A549 (cell line): ENCODE data around the gene CIAPIN1. TPM values are rescaled to one million over a fixed set of nuclear protein-coding genes. Genes with fewer than 3 reads are reported as not detected.

Experiments used
- ATAC-seq, 2 experiments: fragments of 200-7000 bp in 1 of 2; fragments of >200 bp in 1 of 2; cut with Nextera tagmentation in 1 of 2; cut with Tn5 transposase in 1 of 2; 3 replicates each; pipeline versions ENCODE4 v1.8.0 to v1.9.1; 2018 to 2020; ENCODE audit warnings: mild to moderate bottlenecking in 1 of 2, moderate library complexity in 1 of 2
- CTCF ChIA-PET: fragments of 300-600 bp; sonication (Branson Sonifier 250); formaldehyde crosslinking; extraction: SDS; loops from one replicate; lab custom pipeline; 2021; ENCODE audit warnings: antibody characterized with exemption, inconsistent platforms; lab: Yijun Ruan, JAX
- POLR2A ChIA-PET: fragments of 350-600 bp; formaldehyde crosslinking; extraction: SDS; loops from one replicate; lab custom pipeline; 2021; ENCODE audit warnings: antibody characterized with exemption, inconsistent platforms; lab: Yijun Ruan, JAX
- DNase-seq, 2 experiments: peaks; one replicate each; pipeline versions ENCODE4 v3.0.0 to v3.0.0-alpha.2; 2011 to 2016; ENCODE audit warnings: low read depth in 1 of 2, low spot score in 1 of 2
- FAIRE-seq: peaks from 2 replicates; lab custom pipeline; 2011; peaks lifted over from hg19 to GRCh38; lab: Jason Lieb, UNC
- H3K27ac ChIP-seq, 2 experiments: fragments of >200 bp; sonication (Bioruptor Twin); formaldehyde crosslinking; 3 replicates each; pipeline ENCODE4 v1.5.1; 2016 to 2017
- H3K4me1 ChIP-seq: fragments of >200 bp; sonication (Bioruptor Twin); formaldehyde crosslinking; 3 replicates; pipeline ENCODE4 v1.6.1; 2016
- H3K4me2 ChIP-seq: fragments of >200 bp; sonication (Bioruptor Twin); formaldehyde crosslinking; 3 replicates; pipeline ENCODE4 v1.6.1; 2016
- H3K4me3 ChIP-seq: fragments of >200 bp; sonication (Bioruptor Twin); formaldehyde crosslinking; 3 replicates; pipeline ENCODE4 v1.5.1; 2016
- H3K9me3 ChIP-seq: fragments of >200 bp; sonication (Bioruptor Twin); formaldehyde crosslinking; 3 replicates; pipeline ENCODE4 v1.6.1; 2016
- ATOH8 ChIP-seq: fragments of 250-450 bp; sonication (Bioruptor Pico); IDR thresholded peaks from 2 replicates; pipeline ENCODE4 v1.5.0; 2020; ENCODE audit warnings: low read depth, mild to moderate bottlenecking, moderate library complexity
- GATA3 ChIP-seq: IDR thresholded peaks from 2 replicates; pipeline ENCODE4 v1.6.1; 2012; ENCODE audit warnings: borderline replicate concordance
- HDAC2 ChIP-seq: fragments of 200-600 bp; sonication (generic); IDR thresholded peaks from 2 replicates; pipeline ENCODE4 v1.6.1; 2016
- HES2 ChIP-seq: fragments of >200 bp; sonication (Bioruptor Twin); formaldehyde crosslinking; IDR thresholded peaks from 2 replicates; pipeline ENCODE4 v1.6.1; 2016
- JUN ChIP-seq, 2 experiments: fragments of >200 bp; sonication (Bioruptor Twin); formaldehyde crosslinking; IDR thresholded peaks; 2 replicates in 1 of 2; 3 replicates in 1 of 2; pipeline ENCODE4 v1.6.1; 2016 to 2017
- KDM5A ChIP-seq: fragments of 200-600 bp; sonication (generic); IDR thresholded peaks from 2 replicates; pipeline ENCODE4 v1.6.1; 2016; ENCODE audit warnings: antibody characterized with exemption, mild to moderate bottlenecking
- PHF8 ChIP-seq: fragments of 200-600 bp; sonication (generic); IDR thresholded peaks from 2 replicates; pipeline ENCODE4 v1.6.1; 2016; ENCODE audit warnings: low read depth, mild to moderate bottlenecking, antibody characterized with exemption, moderate library complexity, borderline replicate concordance
- POLR2A ChIP-seq: IDR thresholded peaks from 2 replicates; pipeline ENCODE4 v1.6.1; 2012; ENCODE audit warnings: mild to moderate bottlenecking, low read length
- RNF2 ChIP-seq: fragments of 200-600 bp; sonication (generic); IDR thresholded peaks from 2 replicates; pipeline ENCODE4 v1.6.1; 2016; ENCODE audit warnings: low read depth, mild to moderate bottlenecking, antibody characterized with exemption, moderate library complexity, borderline replicate concordance
- SREBF2 ChIP-seq: fragments of 450-650 bp; IDR thresholded peaks from 2 replicates; pipeline ENCODE4 v1.6.1; 2014; ENCODE audit warnings: mild to moderate bottlenecking, moderate library complexity
- ZC3H11A ChIP-seq: fragments of 450-650 bp; IDR thresholded peaks from 2 replicates; pipeline ENCODE4 v1.6.1; 2014; ENCODE audit warnings: antibody characterized with exemption, mild to moderate bottlenecking
- ZNF302 ChIP-seq: fragments of 250-450 bp; sonication (Bioruptor Pico); IDR thresholded peaks from 2 replicates; pipeline ENCODE4 v1.9.0; 2021; ENCODE audit warnings: inconsistent platforms, mild to moderate bottlenecking, moderate library complexity
- WGBS: methylation state at CpG from one replicate; pipeline ENCODE4 v1.1.6; 2017; ENCODE audit errors: missing lambda C conversion rate; 5-methylcytosine and 5-hydroxymethylcytosine counted together
- polyA plus RNA-seq, 4 experiments: library from polyadenylated mRNA; depleted of rRNA in 3 of 4; stranded (reverse); fragments of >200 nt; fragmentation: RNase III in 1 of 4; extraction: RNeasy Plus Mini Kit Qiagen cat#74134 plus additional on column Dnase treatment in 1 of 4; gene quantifications; 2 replicates in 3 of 4; 3 replicates in 1 of 4; pipeline ENCODE4 v1.2.3, GENCODE V29; 2011 to 2017
- TF ChIP-seq, protein P1 (sequence below): fragments of 250-450 bp; sonication (Bioruptor Pico); IDR thresholded peaks from 2 replicates; pipeline ENCODE4 v1.5.0; 2021; ENCODE audit warnings: mild to moderate bottlenecking, moderate library complexity, borderline replicate concordance
- TF ChIP-seq, protein P2 (sequence below): fragments of >200 bp; sonication (Bioruptor Twin); formaldehyde crosslinking; IDR thresholded peaks from 3 replicates; pipeline ENCODE4 v1.5.1; 2016

CIAPIN1 gene
- polyA plus RNA-seq, 2 of the 4 experiments (the other 2 are of a cell fraction) = 71.5 to 101 TPM

DNA sequence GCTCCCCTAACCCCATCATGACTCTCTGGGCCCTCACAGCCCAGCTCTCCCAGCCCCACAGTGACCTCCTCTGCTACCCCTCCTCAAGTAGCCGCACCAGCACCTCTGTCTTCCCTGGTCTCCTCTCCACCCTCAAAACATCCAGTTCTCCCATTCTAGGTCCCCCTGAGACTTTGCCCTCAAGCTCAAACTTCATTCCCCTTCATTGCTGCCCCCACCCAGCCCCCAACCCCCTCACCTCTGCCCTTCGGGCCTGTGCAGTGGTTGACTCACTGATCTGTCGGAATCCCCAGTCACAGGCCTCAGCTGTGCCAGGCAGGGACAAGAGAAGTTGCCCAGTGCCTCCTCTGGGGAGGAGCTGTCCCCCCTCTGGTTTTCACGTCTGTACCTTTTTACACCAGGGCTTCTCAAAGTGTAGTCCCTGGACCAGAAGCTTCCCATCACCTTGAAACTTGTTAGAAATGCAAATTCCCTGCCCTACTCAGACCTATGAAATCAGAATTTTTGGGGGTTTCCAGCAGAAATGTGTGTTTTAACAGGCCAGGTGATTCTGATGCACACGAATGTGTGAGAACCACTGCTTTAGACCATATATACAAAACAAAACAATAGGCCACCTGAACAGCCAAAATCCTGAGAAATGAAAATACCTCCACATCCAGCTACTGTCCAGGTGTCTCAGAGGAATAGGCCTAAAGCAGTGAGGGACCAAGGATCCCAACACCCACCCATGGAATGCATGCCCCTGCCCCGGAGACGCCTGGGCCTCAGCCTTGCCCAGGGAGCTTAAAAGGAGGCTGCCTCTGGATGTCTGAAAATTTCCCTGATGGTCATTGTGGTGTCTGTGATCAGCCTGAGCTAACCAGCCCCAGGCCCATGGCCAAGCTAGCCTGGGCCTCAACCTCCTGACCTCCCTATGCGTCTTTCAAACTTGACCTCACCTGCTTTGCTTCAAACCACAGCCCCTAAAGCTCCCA is 40.0 kb upstream of the CIAPIN1 start:
- ATAC-seq (peak; percentile 5 to 43; a peak in 3 of 6 replicates), DNase-seq (no peak), FAIRE-seq (no peak)
- WGBS = 59% methylated on average over 8 of the region's 8 CpGs
- H3K4me2 ChIP-seq = peak overlapping the region; percentile 100
- peak overlapping the region; percentile 94 to 98 for H3K27ac ChIP-seq
- no peaks in the 10 kb centered on the region for H3K9me3 ChIP-seq
- TF ChIP-seq ZC3H11A = no peak
- TF ChIP-seq SREBF2 = no peak
- TF ChIP-seq, protein P1, sequence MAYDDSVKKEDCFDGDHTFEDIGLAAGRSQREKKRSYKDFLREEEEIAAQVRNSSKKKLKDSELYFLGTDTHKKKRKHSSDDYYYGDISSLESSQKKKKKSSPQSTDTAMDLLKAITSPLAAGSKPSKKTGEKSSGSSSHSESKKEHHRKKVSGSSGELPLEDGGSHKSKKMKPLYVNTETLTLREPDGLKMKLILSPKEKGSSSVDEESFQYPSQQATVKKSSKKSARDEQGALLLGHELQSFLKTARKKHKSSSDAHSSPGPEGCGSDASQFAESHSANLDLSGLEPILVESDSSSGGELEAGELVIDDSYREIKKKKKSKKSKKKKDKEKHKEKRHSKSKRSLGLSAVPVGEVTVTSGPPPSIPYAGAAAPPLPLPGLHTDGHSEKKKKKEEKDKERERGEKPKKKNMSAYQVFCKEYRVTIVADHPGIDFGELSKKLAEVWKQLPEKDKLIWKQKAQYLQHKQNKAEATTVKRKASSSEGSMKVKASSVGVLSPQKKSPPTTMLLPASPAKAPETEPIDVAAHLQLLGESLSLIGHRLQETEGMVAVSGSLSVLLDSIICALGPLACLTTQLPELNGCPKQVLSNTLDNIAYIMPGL (CRISPR knock-in tag) = no peak
- TF ChIP-seq ZNF302 (CRISPR knock-in tag) = no peak
- no peak for TF ChIP-seq GATA3
- no peak for TF ChIP-seq ATOH8 (CRISPR knock-in tag)
- TF ChIP-seq HDAC2 = no peak
- no peak for TF ChIP-seq KDM5A
- TF ChIP-seq RNF2 = no peak
- TF ChIP-seq HES2 = no peak
- no peak overlapping the region; the same call in 2 of the 3 replicates for H3K4me3 ChIP-seq
- ChIA-PET CTCF (interaction anchor here (1.0 to 8.9 kb wide), 12 partner anchors 8 to 71 kb away, joined by 3 to 70 read pairs (median 4); partner anchors contain the start of genes CIAPIN1, COQ9 and POLR2C), POLR2A (interaction anchor here (0.7 to 2.0 kb wide), 2 partner anchors 14 to 32 kb away, joined by 5 to 7 read pairs; no protein-coding TSS in a partner anchor)
- H3K4me1 ChIP-seq = peaks cover 41% of the 10 kb centered on the region

DNA sequence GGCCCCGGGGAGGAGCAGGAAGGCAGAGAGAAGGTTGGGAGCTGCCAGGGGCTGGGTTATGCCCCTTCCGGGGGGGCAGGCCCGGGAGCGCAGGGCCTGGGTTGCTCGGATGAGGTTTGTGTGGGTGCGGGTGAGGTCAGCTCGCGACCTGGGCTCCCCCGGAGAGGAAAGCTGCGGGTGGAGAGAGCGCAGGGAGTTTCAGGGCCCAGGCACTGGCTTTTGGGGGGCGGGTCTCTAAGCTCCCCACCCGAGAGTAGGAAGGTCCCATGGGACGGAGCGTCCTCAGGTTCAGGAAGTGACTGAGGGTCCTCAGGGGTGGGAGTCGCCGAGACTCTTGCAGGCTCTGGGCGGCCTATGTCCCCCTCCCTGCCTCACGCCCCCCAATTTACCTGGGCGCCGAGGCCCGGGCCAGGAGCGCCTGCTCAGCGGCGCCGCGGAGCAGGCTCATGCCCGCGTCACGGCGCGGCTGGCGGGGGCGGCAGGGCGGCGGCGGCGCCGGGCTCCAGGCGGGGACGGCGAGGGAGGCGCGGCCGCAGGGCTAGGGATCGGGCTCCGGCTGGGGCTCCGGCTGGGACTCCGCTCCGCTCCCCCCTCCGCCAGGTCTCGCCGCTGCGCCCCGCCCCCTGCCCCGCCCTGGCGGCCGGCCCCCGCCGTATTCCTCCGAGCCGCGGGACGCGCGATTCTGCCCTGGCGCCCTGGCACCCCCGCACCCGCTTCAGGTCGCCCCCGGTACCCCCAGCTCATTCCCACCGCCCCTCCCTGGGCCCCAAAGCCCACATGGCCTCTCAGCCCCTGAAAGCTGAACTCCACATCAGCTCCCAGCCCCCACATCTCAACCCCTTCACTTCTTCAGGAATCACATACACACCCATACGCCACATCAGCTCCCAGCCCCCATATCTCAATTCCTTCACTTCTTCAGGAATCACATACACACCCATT is 39.0 kb upstream of the CIAPIN1 start, which contains the start of gene DOK4:
TSS of gene DOK4 (minus strand) at position 578 of the 942 bp plus-strand sequence. CDS start 6,986 bp downstream, outside the sequence.
- ChIA-PET CTCF (interaction anchor here (1.0 to 8.9 kb wide), 10 partner anchors 9 to 70 kb away, joined by 3 to 70 read pairs (median 4); partner anchors contain the start of gene POLR2C), POLR2A (interaction anchor here (0.7 to 2.0 kb wide), 3 partner anchors 14 to 45 kb away, joined by 3 to 7 read pairs (median 6); partner anchors contain the start of gene POLR2C)
- ATAC-seq (peak; percentile 94 to 96), DNase-seq (peak; percentile 47 to 89), FAIRE-seq (no peak)
- H3K4me2 ChIP-seq = peak within 1 kb of the TSS; percentile 100
- H3K4me1 ChIP-seq = peaks cover 45% of the 10 kb centered on the region
- TF ChIP-seq, protein P2, sequence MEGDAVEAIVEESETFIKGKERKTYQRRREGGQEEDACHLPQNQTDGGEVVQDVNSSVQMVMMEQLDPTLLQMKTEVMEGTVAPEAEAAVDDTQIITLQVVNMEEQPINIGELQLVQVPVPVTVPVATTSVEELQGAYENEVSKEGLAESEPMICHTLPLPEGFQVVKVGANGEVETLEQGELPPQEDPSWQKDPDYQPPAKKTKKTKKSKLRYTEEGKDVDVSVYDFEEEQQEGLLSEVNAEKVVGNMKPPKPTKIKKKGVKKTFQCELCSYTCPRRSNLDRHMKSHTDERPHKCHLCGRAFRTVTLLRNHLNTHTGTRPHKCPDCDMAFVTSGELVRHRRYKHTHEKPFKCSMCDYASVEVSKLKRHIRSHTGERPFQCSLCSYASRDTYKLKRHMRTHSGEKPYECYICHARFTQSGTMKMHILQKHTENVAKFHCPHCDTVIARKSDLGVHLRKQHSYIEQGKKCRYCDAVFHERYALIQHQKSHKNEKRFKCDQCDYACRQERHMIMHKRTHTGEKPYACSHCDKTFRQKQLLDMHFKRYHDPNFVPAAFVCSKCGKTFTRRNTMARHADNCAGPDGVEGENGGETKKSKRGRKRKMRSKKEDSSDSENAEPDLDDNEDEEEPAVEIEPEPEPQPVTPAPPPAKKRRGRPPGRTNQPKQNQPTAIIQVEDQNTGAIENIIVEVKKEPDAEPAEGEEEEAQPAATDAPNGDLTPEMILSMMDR = no peak
- TF ChIP-seq JUN (IDR thresholded peaks at IDR 0.05) = peak in 1 of 2 experiments; percentile 41; a peak in 2 of 5 replicates
- TF ChIP-seq POLR2A = peak; percentile 66
- no peak for TF ChIP-seq PHF8
- peak within 1 kb of the TSS; percentile 100 for H3K4me3 ChIP-seq
- H3K27ac ChIP-seq = peak within 1 kb of the TSS; percentile 94 to 98
- WGBS = 3% methylated on average over 36 of the region's 73 CpGs
- no peaks in the 10 kb centered on the region for H3K9me3 ChIP-seq
